SU-DHL-6 (cell line): ENCODE data around the gene XRRA1.

Experiments
- H2AFZ ChIP-seq: fragments of 200-600 bp; sonication (generic); 2 replicates; pipeline ENCODE4 v1.6.1; 2014; ENCODE audit warnings: low read depth, mild to moderate bottlenecking, moderate library complexity, mixed read lengths, antibody characterized with exemption, low read length; ENCODE audit not compliant: severe bottlenecking
- H3F3A ChIP-seq: fragments of 200-600 bp; shearing (Covaris generic); 2 replicates; pipeline ENCODE4 v1.6.0; 2016; ENCODE audit warnings: antibody characterized with exemption, mild to moderate bottlenecking; ENCODE audit not compliant: insufficient read depth
- H3K27ac ChIP-seq: fragments of 200-600 bp; sonication (generic); 2 replicates; pipeline ENCODE4 v1.5.1; 2016; ENCODE audit warnings: low read depth, mild to moderate bottlenecking, low read length, moderate library complexity, mixed read lengths
- H3K27me3 ChIP-seq: fragments of 200-600 bp; sonication (generic), shearing (Covaris generic); 2 replicates; pipeline ENCODE4 v1.6.0; 2014; ENCODE audit warnings: mild to moderate bottlenecking, low read length
- H3K36me3 ChIP-seq: fragments of 200-600 bp; sonication (generic); 2 replicates; pipeline ENCODE4 v1.6.1; 2014; ENCODE audit warnings: mild to moderate bottlenecking, low read length, mixed read lengths
- H3K4me2 ChIP-seq: fragments of 300-600, 200-600 bp; shearing (Covaris generic), sonication (generic); 2 replicates; pipeline ENCODE4 v1.6.0; 2014; ENCODE audit warnings: low read length, low read depth, mild to moderate bottlenecking; ENCODE audit not compliant: poor library complexity, severe bottlenecking
- H3K4me3 ChIP-seq: fragments of 200-600 bp; sonication (generic); 2 replicates; pipeline ENCODE4 v1.5.1; 2014; ENCODE audit warnings: antibody characterized with exemption, low read length, mild to moderate bottlenecking, mixed read lengths; ENCODE audit not compliant: insufficient read depth, poor library complexity, severe bottlenecking
- H3K79me2 ChIP-seq: fragments of 200-600 bp; sonication (generic); 2 replicates; pipeline ENCODE4 v1.6.1; 2014; ENCODE audit warnings: mild to moderate bottlenecking, low read length, moderate library complexity; ENCODE audit not compliant: insufficient read depth
- H3K9ac ChIP-seq: fragments of 200-600 bp; sonication (generic); 2 replicates; pipeline ENCODE4 v1.7.0; 2014; ENCODE audit warnings: mild to moderate bottlenecking, low read length
- H3K9me2 ChIP-seq: fragments of 200-600 bp; sonication (generic); replicated peaks from 2 replicates; pipeline ENCODE4 v1.6.1; 2014; ENCODE audit warnings: low read length; ENCODE audit not compliant: insufficient read depth
- H3K9me3 ChIP-seq: fragments of 200-600 bp; sonication (generic); 2 replicates; pipeline ENCODE4 v1.6.1; 2014; ENCODE audit warnings: low read length, mixed read lengths; ENCODE audit not compliant: insufficient read depth
- H4K20me1 ChIP-seq: fragments of 200-600 bp; sonication (generic); 2 replicates; pipeline ENCODE4 v1.6.1; 2014; ENCODE audit warnings: low read depth, mild to moderate bottlenecking, antibody characterized with exemption, low read length, moderate library complexity, mixed read lengths
- EZH2phosphoT487 ChIP-seq: fragments of 200-600 bp; sonication (generic), shearing (Covaris generic); conservative IDR thresholded peaks from 2 replicates; pipeline ENCODE4 v1.6.1; 2018; ENCODE audit warnings: mild to moderate bottlenecking, antibody characterized with exemption, low read length, moderate library complexity, mixed read lengths
- TF ChIP-seq, protein P1 (sequence below): fragments of 200-600 bp; sonication (generic); IDR thresholded peaks from one replicate; pipeline ENCODE4 v1.5.1; 2017; ENCODE audit warnings: antibody characterized with exemption, mild to moderate bottlenecking, low read length, moderate library complexity; ENCODE audit not compliant: insufficient read depth, poor library complexity, severe bottlenecking

XRRA1 gene

DNA sequence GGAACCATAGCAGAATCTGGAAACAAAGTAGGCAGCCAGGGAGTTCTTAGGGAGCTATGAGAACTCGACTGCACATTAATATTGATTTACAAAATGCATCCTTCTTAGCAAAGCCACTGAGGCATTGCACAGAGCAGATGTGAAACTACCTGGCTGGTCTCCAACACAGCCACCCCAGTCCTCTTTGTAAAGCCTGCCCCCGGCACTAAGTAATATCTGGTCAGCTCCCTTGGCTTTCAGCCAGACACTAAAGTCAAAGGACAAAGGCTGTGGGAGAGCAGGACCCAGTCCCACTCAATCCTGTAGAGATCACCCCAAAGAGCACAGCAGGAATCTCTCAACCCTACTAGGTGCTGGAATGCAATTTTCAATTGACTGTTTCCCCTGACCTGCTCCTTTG is 12.8 kb downstream of the XRRA1 start:
- Histone ChIP-seq H3K79me2 (no peaks in the 10 kb centered on the region), H3F3A (no peaks in the 10 kb centered on the region), H3K4me3 (no peak overlapping the region), H3K27ac (no peak overlapping the region), H3K9me3 (no peaks in the 10 kb centered on the region), H3K27me3 (no peaks in the 10 kb centered on the region), H3K9me2 (no peaks in the 10 kb centered on the region), H2AFZ (no peak overlapping the region), H4K20me1 (no peaks in the 10 kb centered on the region), H3K9ac (no peak overlapping the region), H3K36me3 (no peaks in the 10 kb centered on the region), H3K4me2 (no peak overlapping the region)
- TF ChIP-seq, protein P1, sequence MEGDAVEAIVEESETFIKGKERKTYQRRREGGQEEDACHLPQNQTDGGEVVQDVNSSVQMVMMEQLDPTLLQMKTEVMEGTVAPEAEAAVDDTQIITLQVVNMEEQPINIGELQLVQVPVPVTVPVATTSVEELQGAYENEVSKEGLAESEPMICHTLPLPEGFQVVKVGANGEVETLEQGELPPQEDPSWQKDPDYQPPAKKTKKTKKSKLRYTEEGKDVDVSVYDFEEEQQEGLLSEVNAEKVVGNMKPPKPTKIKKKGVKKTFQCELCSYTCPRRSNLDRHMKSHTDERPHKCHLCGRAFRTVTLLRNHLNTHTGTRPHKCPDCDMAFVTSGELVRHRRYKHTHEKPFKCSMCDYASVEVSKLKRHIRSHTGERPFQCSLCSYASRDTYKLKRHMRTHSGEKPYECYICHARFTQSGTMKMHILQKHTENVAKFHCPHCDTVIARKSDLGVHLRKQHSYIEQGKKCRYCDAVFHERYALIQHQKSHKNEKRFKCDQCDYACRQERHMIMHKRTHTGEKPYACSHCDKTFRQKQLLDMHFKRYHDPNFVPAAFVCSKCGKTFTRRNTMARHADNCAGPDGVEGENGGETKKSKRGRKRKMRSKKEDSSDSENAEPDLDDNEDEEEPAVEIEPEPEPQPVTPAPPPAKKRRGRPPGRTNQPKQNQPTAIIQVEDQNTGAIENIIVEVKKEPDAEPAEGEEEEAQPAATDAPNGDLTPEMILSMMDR = no peak
- TF ChIP-seq EZH2phosphoT487 = no peak

DNA sequence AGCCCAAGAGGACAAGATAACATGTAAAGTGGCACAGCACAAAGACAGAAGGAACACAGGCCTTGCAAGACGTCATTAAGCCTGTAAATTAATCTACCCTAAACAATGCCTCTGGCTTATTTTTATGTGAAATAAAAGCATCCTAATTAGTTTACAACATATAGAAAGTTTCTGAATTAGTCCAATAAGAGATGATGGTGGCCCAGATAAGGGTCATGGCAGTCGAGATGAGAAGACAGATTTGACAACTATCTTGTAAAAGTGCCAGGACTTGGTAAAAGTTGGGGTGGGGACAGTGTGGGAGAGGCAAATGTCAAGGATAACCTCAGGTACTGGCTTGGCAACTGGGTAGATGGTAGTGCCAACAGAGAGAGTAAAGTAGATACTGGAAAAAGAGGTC is 13.6 kb downstream of the XRRA1 start:
- no peak overlapping the region for H3K4me2 ChIP-seq
- no peak overlapping the region for H3K9ac ChIP-seq
- H3K9me2 ChIP-seq = no peaks in the 10 kb centered on the region
- H3F3A ChIP-seq = no peaks in the 10 kb centered on the region
- H3K9me3 ChIP-seq = no peaks in the 10 kb centered on the region
- H3K36me3 ChIP-seq = no peaks in the 10 kb centered on the region
- H4K20me1 ChIP-seq = no peaks in the 10 kb centered on the region
- H3K27ac ChIP-seq = no peak overlapping the region
- H2AFZ ChIP-seq = no peak overlapping the region
- H3K27me3 ChIP-seq = no peaks in the 10 kb centered on the region
- TF ChIP-seq, protein P1 = no peak
- no peak for TF ChIP-seq EZH2phosphoT487
- H3K4me3 ChIP-seq = no peak overlapping the region
- H3K79me2 ChIP-seq = no peaks in the 10 kb centered on the region

DNA sequence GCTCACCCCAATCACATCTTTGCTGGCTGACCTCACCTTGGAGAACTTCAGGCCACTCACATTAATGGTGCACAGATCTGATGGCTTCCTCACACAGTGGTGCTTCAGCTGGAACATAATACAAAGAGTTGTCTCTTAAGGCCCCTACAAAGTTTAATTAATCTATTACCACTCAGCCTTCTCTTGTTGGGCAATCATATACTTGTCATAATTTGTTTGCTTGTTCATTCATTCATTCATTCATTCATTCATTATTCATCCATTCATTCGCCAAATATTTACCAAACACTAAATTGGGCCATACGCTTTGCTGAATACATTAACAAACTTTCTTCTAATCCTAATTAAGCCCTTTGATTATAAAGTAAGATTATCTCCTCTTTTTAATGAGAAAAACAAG is 15.1 kb downstream of the XRRA1 start:
- Histone ChIP-seq H3K36me3 (no peaks in the 10 kb centered on the region), H3K27ac (no peak overlapping the region), H3K9ac (no peak overlapping the region), H3K27me3 (no peaks in the 10 kb centered on the region), H4K20me1 (no peaks in the 10 kb centered on the region), H2AFZ (no peak overlapping the region), H3K9me2 (no peaks in the 10 kb centered on the region), H3K9me3 (no peaks in the 10 kb centered on the region), H3F3A (no peaks in the 10 kb centered on the region), H3K4me2 (no peak overlapping the region), H3K79me2 (no peaks in the 10 kb centered on the region), H3K4me3 (no peak overlapping the region)
- TF ChIP-seq, protein P1 = no peak
- TF ChIP-seq EZH2phosphoT487 = no peak
